HUDEP-2 (cell line): ENCODE data around the gene GRIK3.
"Not testable (repeated sequence)": the region's sequence is repeated elsewhere in the genome, so short reads cannot be mapped to it uniquely, and the experiment has no call there.

Source experiments
- DNase-seq, 76 experiments: peaks; one replicate each; lab custom pipeline; 2025; ENCODE audit not compliant: unreplicated experiment in 76 of 76; lab: John Stamatoyannopoulos, UW

Gene GRIK3

GRCh38 chr1:36773827-36774541 is 260.3 kb downstream of the GRIK3 start:
- no peak for DNase-seq

DNA sequence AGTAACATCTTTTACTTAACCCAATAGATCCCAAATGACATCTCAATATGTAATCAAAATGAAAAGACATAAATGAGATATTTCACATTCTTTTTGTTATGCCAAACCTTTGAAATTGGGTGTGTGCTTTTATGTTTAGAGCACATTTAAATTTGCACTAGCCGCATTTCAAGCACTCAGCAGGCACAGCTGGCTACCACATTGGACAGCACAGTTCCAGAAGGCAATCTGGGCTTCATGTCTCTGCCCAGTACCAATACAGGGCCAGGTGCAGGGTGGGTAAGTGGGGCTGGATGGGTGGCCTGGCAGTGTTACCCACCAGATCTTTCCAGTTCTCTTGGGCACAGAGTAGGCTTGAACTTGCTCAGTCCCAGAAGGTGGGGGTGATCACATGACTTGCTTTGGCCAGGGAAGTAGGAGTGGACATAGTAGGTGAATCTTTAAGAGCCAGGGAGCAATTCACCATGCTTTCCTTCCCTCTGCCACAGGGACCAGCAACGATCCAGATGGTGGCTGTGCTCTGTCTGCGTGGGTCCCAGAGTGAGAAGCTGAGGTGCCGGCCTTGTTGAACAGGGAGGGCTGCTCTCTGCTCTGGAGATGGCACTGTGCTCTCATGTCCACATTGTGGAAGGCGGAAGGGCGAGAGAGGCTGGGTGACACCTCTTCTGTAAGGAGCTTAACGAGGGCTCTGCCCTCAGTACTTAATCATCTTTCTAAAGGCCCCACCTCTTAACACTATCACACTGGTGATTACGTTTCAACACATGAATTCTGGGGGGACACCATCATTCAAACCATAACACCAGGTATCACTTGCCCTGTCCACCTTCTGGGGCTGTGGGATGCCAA is 261.4 kb downstream of the GRIK3 start:
- no peak for DNase-seq

- DNase-seq, result no peak
Measured at GRCh38 chr1:36771660-36772284, 262.5 kb downstream of the GRIK3 start.

- no peak for DNase-seq
Measured at GRCh38 chr1:36771240-36771639, 263.1 kb downstream of the GRIK3 start.

DNA sequence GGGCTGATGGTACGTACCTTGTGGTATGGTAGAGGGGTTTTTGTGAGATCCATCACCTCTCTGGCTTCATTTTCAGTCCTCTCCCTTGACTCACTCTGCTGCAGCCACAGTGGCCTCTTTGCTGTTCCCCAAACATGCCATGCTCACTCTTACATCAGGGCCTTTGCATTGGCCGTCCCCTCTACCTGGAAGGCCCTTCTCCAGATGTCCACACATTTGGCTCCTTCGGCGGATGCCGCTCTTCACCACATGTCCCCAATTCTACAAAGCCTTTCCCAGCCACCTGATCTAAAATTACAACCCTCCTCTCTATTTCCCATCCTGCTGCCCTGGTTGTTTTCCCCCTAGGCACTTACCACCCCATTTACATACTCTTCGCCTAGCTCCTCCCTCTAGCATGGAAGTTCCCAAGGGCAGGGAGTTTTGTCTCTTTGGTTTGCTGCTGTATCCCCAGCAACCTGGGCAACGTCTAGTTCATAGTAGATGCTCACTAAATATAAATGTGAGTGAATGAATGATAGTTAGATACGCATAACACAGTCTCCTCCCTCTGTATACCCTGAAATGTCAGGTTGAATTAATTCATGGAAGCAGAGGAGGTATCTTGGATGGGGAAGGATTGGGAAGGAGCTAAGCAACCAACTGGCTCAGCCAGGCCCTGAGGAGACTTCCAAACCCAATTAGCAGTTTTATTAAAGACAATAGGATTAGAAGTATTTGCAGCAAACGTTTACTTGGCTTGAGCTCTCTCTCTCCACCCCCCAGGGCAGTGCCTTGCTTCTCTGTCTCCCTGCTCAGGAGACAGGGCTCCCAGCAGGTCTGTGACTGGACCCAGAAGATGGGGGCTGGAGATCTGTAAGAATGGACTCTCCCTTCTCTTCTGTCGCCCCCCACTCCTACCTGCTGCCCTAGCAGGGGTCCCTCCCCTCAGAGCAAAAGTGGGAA is 264.2 kb downstream of the GRIK3 start:
- DNase-seq, result no peak

DNA sequence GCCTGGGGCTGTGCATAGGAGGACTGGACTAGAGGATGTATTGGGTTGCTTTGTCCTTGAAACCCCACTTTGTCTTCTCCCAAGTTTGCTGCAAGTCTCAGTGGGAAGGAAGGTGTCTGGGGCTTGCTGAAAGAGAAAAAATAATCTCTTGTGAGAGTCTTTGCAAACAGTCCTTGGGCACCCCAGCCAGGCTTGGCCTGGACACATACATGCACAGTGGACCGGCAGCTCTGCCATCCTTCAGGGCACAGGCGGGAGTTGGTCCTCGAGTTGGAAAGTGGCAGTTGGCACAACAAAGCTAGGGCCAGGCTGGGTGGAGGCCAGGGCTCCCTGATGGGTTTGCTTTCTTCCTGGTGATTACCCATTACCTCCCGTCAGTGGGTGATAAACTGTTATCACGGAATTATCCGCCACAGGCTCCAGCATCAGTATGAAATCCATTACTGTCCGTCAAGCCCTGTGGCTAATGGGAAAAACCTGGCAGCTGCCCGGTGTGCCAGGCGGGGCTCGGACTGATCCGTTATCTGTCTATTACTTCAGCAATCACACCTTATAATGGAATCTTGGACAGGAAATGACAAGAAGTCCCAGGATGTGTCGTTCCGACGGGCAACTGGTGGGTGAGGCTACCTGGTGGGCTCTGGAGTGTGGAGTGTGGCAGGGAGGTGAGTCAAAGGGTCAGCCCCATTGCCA is 265.7 kb downstream of the GRIK3 start:
- DNase-seq, result no peak

GRCh38 chr1:36767429-36767828 is 266.9 kb downstream of the GRIK3 start:
- not testable (repeated sequence) for DNase-seq

DNA sequence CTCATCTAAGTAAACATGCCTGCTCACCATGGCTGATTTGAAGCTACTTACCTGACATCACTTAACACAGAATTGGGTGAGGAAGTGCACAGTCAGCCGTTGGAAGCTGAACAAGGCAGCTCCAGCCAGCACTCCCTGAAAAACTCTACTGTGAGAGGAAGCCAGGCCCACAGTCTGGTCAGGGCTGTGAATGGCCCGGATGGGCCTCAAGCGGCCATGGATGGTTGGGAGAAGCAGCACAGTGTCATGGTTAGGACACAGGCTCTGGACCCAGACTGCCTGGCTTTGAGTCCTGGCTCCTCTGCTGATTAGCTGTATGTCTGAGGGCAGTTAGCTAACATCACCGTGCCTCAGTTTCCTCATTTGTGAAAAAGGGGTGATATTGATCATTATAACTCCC is 267.8 kb downstream of the GRIK3 start:
- DNase-seq, result no peak

- DNase-seq, result no peak
Measured at GRCh38 chr1:36765785-36766300, 268.5 kb downstream of the GRIK3 start.

DNA sequence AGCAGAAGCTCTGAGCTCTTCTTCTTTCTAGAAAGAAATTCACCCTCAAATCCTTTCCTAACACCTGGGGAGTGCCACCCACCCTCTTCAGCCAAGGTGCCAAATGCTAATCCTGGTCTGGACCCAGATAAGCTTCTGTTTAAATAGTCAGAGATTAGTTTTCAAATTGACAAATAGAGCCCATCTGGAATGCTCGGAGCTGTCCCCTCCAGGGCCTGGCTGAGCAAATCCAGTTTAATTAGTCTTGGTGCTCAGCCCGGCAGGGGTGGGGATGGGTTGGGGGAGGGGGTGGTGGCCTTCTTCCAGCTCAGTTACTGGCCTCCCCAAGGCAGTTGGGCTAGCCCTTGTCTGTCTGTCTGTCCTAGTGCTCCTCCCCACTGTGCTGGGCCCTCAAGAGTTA is 269.5 kb downstream of the GRIK3 start:
- DNase-seq, result no peak

DNA sequence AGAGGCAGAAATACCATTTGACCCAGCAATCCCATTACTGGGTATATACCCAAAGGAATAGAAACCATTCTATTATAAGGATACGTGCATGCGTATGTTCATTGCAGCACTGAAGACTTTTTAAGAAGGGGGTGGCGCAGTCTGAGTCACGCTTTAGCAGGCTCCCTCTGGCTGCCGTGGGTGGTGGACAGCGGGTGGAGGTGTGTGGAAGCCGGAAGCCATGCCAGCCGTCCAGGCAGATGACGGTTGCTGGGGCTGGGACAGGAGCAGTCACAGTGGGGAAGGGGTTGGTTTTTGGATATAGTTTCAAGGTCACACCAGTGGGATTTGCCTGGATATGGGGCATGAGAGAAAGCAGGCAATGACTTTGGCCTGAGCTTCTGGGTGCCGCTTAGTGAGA is 270.5 kb downstream of the GRIK3 start:
- no peak for DNase-seq

DNA sequence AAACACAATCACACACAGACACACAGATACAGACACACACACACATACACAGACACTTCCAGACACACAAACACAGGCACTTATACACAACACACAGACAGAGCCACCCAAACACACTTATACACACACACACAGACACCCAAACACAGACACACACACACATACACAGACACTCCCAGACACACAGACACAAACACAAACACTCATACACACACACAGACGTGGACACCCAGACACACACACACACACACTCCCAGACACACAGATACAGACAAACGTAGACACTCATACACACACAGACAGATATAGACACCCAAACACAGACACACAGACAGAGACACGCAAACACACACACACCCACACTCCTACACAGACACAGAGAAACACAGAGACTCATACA is 272.1 kb downstream of the GRIK3 start:
- DNase-seq, result no peak

DNA sequence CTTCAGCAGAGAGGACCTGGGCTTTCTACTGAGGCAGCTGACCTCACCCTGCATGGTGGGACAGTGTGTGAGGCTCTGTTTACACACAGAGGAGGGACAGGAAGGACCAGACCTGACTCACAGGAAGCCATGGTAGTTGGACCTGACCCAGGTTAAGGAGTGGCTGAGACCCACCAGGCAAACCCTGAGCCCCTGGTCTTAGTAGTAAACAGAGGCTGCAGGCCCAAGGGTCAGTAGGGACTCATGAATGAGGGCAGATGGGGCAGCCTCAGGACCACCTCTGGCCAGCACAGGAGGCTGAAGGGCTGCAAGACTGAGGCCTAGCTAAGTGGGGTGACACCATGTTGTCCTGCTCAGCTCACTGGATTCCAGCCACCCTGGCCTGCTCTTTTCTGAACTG is 273.2 kb downstream of the GRIK3 start:
- no peak for DNase-seq

DNA sequence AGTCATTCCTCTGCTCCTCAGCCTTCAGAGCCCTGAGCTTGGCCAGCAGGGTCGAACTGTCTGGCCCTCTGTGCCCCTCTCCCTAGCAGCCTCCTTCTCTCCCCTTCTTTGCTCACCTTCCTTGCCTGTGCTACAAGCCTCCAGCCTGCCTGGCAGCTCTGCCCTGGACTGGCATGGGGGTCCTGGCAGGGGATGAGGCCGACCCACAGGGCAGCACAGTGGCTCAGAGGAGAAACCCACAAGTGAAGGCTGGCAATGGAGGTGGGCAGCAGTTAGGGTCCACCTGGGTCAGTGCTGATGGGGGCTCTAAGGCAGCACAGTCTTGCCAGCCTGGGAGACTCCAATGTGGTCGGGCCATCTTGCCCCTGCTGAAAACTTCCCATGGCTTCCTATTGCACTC is 274.2 kb downstream of the GRIK3 start:
- DNase-seq, result no peak

DNA sequence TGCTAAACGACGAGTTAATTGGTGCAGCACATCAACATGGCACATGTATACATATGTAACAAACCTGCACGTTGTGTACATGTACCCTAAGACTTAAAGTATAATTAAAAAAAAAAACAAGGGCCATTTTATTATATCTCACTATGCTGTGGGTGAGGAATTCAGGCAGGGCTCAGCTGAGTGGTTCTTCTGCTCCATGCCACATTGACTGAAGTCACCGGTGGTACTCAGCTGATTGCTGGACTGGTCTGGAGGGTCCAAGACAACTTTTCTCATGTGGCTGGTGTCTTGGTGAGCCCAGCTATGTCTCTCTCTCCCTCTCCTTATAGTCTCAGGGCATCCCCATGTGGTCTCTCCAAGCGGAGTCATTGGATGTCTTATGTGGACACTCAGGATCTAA is 275.0 kb downstream of the GRIK3 start:
- DNase-seq, result no peak

GRCh38 chr1:36755303-36756230 is 278.7 kb downstream of the GRIK3 start:
- DNase-seq, result no peak

GRCh38 chr1:36754366-36754765 is 279.9 kb downstream of the GRIK3 start:
- no peak for DNase-seq

- no peak for DNase-seq
Measured at GRCh38 chr1:36753451-36753850, 280.9 kb downstream of the GRIK3 start.

DNA sequence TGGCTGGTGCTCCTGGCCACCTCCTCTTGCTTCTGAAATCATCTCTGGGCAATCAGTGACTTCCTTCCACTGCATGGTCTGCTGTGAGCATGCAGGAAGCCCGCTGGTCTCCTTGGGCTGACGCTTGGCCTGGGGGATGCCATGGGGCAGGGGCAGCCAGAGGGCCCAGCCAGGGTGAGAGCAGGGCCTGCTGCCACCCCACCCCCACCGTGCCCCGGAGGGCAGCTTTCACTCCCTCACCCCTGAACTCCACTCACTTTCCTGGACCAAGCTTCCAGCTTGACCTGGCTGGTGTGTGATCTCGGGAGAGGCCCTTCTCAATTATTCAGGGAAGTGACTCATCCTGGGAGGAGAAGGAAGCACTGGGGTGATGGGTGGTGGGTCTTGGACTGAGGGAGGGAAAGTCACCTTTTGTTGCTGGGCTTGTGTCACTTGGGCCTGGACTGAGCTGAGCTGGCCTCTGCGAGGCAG is 281.4 kb downstream of the GRIK3 start:
- no peak for DNase-seq
